GM18511 (cell line): ENCODE data around the gene TMEM254.
"Not testable (repeated sequence)": the region's sequence is repeated elsewhere in the genome, so short reads cannot be mapped to it uniquely, and the experiment has no call there.

Experiments
- ATAC-seq: cut with Tn5 transposase; IDR thresholded peaks from one replicate; pipeline ENCODE4 v1.9.1; 2021; ENCODE audit warnings: mild to moderate bottlenecking, moderate library complexity; ENCODE audit not compliant: unreplicated experiment

Gene TMEM254

DNA sequence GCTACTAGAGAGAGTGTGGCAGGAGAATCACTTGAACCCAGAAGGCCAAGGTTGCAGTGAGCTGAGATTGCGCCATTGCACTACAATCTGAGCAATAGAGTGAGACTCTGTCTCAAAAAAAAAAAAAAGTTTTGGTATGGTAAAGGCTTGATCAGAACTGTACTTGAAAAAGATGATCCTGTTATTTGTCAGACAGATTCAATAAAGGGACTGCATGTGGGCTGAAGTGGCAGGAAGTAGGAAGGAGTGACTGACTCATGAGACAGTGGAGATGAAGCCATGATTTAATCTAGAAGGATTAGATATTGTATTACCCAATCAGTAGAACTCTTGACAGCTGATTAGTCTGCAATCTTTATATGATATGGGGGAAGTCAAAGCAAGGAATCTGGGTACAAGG is 2.7 kb upstream of the TMEM254 start:
- no peak for ATAC-seq

DNA sequence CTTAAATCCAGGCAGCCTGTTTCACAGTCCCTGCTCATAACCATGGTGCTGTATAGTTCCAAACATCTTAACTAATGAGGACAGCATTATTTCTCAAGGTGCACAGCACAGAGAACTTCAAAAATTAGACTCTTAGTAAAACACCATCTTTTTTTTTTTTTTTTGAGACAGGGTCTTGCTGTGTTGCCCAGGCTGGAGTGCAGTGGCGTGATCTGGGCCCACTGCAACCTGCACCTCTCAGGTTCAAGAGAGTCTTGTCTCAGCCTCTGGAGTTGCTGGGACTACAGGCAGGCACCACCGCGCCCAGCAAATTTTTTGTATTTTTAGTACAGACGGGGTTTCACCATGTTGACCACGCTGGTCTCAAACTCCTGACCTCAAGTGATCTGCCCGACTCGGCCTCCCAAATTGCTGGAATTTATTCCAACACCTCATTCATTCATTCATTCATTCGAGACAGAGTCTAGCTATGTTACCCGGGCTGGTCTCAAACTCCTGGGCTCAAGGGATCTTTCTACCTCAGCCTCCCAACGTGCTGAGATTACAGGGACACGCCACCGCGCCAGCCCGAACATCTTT is 507 bp upstream of the TMEM254 start:
- peak; percentile 16 for ATAC-seq

DNA sequence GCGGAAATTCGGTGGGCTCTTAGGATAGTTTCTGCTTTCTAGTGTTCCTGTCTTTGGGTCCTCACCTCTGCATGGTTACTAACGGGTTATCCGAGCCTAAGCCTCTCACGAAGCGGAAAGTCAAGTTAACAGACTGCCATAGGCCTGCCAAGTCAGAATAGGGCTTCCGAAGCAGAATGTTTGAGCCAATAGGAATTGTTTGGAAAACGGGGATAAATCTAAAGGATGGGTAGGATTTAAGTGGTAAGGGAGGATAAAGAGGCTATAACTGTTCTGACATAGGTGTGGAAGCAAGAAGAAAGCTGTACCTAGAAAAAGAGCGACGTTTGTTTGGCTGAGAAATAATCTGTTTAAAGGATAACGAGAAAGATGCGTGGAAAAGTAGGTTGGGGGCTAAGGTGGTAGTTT is 851 bp downstream of the TMEM254 start:
- ATAC-seq, result no peak

DNA sequence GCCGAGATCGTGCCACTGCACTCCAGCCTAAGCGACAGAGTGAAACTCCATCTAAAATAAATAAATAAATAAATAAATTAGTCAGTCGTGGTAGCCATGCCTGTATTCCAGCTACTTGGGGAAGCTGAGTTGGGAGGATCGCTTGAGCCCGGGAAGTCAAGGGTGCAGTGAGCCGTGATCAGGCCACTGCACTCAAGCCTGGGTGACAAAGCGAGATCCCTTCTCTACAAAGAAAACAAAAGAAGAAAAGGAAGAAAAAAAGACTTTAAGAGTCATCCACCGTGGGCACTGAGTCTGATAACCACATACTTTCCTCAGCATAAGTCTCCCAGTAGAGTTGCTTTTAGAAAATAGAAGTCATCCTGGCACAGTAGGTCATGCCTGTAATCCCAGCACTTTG is 2.6 kb downstream of the TMEM254 start:
- ATAC-seq, result no peak

DNA sequence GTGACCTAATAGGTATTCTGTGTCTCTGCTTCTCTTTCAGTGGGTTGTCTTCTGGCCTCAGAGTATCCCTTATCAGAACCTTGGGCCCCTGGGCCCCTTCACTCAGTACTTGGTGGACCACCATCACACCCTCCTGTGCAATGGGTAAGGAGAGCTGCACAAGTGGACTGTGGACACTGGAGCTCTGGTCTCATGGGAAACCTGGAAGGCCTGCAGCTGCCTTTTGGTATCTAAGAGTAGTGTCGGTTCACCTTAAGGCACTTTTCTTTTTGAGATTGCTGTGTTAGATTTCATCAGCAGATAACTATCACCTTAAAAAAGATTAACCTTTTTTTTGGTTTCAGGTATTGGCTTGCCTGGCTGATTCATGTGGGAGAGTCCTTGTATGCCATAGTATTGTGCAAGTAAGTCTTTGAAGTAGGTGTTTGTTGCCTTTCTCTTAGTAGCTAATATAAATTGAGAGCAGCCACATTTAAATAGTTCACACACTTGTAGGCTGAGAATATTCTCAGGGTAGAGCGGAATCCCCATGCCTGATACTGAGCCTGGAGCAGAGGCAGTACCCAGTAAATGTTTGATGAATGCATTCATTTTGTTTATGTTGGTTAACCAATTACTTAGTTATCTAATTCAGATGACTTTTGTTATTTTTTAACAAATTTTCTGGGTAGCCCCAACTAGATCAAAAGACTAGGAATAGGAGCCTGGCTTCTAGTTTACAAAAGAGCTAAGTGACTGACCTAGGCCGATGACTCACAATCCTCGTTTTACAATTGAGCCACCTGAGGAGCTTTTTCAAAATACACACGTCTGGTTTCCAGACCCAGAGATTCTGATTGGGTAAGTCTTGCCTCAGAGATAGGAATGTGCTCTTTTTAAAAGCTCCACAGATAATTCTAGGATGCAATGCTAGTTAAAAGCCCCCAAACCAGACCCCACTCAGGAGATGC is 3.6 kb downstream of the TMEM254 start:
- ATAC-seq, result no peak

DNA sequence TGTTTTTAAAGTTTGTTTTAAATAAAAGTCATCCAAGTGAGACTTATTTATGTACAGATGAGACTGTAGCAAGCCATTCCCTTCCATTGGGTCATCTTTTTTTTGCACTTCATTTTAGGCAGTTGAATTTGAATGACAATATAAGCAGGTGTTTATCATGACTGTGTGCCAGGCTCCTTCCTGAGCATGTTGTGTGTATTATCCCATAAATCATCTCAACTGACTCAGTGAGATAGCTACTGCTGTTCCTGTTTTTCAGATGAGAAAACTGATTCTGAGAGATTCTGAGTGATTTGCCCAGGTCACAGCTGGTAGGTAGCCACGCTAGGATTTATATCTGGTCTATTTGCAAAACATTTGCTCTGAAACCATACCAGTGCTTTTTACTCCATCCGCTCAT is 11.7 kb downstream of the TMEM254 start:
- ATAC-seq, result no peak

DNA sequence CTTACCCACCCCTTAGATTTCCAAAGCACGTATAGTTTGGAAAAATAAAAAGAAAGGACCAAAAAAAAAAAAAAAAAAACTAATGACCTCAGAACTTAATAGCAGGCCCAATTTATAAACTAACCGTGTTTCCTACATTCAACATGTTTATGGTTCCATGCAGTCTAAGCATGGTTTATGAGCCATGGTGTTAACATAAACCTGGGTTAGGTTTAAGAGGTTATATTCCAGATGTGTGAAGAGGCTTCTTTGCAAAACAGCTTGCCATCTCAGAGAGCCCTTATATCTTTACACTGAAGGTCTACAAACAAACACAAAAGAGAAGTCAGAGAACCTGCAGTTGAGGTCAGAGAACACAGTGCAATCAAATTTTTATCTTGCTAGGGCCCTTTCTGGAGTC is 15.8 kb downstream of the TMEM254 start:
- no peak for ATAC-seq

DNA sequence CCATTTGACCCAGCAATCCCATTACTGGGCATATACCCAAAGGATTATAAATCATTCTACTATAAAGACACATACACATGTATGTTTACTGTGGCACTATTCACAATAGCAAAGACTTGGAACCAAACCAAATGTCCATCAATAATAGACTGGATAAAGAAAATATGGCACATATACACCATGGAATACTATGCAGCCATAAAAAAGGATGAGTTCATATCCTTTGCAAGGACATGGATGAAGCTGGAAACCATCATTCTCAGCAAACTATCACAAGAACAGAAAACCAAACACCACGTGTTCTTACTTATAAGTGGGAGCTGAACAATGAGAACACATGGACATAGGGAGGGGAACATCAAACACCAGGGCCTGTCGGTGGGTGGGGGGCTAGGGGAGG is 19.8 kb downstream of the TMEM254 start:
- ATAC-seq, result not testable (repeated sequence)

DNA sequence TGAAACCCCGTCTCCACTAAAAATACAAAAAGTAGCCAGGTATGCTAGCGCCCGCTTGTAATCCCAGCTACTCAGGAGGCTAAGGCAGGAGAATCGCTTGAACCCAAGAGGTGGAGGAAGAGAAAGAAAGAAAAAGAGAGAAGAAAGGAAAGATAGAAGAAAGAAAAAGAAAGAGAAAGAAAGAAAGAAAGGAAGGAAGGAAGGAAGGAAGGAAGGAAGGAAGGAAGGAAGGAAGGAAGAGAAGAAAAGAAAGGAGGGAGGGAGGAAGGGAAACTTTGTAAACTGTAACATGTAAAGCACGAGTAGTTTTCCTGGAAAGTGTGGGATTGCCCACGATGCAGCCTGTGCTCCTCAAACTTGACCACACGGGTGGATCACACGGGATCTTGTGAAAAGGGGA is 20.8 kb downstream of the TMEM254 start:
- not testable (repeated sequence) for ATAC-seq

DNA sequence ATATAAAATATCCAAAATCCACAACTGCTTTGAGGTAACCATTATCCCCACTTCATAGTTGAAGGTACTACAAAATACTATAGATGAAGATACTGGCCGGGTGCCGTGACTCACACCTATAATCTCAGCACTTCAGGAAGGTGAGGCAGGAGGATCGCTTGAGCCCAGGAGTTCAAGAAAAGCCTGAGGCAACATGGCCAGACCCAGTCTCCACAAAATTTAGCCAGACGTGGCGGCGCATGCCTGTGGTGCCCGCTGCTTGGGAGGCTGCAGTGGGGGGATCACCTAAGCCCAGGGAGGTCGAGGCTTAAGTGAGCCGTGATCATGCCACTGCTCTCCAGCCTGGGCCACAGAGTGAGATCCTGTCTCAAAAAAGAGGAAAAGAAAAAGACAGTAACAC is 21.7 kb downstream of the TMEM254 start:
- ATAC-seq, result no peak

DNA sequence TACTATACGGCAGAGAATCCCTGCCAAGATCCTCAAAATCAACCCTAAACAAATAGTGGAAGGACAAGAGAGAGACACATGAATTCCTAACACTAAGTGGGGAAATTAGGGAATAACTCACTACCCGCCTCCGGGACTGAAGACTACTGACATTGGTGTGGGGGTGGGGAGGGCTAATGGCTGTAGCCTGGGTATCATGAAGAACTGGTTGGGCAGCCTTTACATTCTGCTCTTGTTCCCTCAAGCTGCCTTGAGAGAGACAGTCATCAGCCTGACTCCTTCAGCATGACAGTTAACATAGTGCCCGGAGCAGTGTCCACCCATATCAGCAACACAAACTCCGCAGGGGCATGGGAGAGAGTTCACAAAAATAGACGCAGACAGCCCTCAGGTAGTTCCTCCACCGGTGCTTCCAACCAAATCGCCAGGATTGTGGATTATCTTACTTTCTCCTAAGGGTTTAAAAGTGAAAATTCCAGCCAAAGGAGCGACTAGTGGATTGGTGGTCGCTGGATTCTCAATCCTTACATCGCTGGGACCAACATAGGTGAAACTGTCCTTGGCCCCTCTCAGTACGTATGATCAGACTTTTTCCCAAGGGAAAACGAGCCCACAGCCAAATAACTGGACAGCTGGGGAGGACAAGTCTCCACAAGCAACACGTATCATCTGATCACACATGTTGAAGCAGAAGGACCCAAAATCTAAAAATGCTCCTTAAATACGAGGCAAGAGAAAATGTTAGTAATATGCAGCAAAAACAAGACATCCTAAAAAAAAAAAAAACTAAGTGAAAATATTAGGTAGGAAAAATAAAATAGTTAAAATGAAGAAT is 22.6 kb downstream of the TMEM254 start:
- ATAC-seq, result no peak

DNA sequence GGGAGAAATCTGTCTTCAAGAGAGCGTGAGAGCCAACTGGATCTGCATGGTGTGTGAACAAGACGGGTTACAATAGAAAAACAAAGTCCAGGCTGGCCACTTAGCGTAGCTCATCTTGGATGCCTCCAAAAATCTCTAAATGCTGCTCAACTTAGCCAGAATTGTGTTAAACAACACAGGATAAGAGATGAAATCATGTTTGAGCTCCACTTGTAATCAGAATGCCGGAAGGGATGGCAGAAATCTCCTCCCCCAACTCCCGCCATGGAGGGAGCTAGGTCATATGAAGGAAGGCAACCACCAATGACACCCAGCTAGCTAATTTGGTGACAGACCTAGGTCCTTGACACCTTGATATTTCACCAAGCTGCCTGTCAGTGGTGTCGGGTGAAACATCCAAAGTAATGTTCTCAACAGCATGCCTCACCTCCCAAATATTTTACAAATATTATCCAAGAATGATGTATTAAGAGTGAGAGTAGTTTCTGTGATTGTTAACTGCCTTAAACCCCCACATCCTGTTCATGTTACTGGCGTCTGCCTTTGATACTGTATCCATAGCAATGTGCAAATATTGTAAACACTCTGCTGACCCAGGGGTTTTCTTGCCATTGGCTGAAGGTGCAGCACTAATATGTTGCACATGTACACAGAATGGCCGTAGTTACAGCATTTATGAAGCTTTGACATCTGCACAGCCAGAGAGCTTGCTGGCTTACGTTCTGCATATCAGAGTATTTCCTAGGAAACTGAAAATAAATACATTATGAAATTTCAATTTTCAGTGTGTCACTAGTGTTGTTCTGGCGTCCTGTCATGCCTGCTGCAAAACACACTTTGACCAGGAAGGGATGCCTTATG is 25.8 kb downstream of the TMEM254 start:
- ATAC-seq, result peak; percentile 90

DNA sequence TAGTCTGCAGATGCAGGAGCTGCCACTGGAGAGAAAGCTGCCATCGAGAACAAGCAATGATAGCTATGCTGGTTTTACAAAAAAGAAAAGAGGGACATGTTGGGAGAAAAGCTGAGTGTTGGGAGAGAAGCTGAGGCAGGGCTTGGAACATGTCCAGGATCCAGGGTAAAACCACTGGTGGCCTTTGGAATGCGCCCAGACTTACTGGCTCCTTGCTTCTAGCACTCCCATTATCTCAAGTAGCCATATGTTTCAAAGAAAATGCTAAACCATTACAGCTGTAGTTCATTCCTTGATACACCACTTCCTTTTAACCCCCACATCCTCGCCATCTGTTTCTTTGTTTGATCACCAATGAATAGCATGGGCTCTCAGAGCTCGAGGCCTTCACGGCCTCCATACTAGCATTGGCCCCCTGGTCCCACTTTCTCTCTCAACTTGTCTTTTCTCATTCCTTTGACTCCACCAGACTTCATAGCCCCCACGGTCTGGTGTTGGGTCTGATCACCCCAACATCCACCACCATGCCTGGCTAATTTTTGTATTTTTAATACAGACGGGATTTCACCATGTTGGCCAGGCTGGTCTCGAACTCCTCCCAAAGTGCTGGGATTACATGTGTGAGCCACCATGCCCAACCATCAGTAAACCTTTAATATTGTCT is 30.2 kb downstream of the TMEM254 start:
- ATAC-seq, result no peak

DNA sequence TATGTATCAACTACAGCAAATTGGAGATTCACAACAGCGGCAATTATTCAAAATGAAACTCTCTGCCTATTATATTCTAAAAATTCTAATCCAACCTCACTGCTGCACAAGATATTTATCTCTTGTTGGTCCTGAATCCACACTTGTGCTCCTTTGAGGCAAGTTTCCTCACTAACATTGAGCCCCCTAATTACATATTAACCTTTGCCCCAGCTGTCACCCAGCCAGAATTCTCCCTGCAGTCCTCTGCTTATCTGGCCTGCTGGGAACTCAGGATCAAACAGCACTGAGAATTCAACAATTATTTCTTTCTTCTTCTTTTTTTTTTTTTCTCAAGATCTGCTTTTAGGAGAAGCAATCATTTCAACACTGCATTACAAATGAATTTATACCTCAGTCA is 32.5 kb downstream of the TMEM254 start:
- ATAC-seq, result no peak

DNA sequence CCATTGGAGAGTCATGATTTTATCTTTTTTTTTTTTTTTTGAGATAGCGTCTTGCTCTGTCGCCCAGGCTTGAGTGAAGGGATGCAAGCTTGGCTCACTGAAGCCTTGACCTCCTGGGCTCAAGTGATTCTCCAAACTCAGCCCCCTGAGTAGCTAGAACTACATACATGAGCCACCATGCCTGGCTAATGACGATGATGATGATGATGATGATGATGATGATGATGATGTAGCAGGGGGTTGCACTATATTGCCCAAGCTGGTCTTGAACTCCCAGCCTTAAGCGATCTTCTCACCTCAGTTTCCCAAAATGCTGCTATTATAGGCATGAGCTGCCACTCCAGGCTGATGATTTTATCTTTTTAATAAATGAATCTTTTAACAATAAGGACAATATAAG is 40.2 kb downstream of the TMEM254 start:
- no peak for ATAC-seq

DNA sequence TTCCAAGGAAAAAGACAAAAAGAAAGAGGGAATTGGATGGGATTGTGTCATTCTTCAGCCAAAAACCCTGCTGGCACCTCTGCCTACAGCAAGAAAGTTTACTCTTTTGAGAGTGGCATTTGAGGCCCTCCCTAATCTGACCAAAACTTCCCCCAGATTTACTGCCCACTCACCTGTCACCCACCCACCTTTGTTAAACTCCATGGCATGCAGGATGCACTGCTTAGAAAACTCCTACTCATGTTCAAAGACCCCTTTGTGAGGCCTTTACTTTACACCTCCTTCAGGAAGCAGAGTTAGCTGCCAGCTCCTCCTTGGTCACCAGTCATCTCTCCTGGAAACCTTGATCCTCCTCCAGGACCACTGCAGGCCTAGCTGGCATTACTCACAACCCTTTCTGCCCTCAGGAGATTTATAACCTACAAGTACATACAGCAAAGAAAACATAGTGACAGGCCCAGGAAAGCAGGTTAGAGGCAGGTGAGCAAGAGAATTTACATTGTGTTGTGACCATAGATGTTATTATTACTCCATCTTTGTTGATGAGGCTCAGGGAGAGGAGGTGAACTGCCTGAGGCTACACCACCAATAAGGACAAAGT is 43.7 kb downstream of the TMEM254 start:
- no peak for ATAC-seq

DNA sequence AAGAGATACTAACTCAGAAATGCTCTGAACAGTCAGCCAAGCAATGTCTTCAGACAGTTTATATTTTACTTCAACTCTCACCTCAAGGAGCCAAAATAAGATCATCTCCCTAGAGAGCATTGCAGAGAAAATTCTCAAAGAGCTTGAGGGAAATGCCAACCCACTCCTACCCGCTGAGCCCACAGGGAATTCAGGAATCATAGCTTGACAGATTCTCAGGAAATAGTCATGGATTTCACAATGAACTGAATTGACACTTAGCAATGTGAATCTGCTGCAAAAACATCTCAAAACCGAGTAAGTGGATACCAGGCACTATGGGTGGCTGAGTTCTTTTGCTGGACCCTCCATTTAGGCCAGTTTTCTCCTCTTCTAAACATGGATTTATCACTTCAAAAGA is 44.3 kb downstream of the TMEM254 start:
- no peak for ATAC-seq

DNA sequence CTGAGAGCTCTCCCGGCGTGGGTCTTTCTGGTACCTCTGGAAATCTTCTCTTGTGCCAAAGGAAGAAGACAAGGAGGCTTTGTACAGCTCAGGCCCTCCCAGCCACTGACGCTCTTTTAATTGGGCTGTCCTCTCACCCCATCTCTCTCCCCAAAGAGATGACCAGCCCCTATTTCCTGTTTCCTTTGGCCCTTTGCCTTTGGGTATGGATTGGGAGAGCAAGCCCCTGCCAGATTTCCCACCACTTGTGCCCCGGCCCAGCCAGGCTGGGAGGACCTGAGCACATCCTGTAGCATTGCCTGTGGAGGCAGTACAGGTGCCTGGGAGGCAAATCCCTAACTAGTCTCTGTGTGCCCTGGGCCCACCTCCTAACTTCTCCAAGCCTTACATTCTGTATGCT is 48.4 kb downstream of the TMEM254 start:
- ATAC-seq, result no peak

DNA sequence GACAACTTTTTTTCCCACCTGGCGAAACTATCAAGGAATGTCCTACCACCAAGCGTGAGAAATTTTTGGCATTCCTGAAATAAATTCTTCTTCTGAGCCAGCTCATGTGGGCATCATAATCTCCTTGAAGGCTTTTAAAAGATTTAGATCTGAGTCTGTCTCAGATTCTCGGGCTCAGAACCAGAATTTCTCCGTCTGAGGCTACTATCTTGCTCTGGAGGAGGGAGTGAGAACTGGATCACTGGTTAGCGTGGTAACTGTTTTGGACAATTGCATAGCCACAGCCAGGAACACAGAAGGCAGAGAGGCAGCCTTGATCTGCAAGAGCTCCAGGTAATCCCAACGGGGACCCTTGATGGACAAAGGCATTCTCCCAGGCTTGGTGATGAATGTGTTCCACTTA is 53.0 kb downstream of the TMEM254 start:
- no peak for ATAC-seq
